Esophagus muscularis mucosa (tissue), 4 donors: ENCODE results near the gene GJA8. TPM values are rescaled to one million over a fixed set of nuclear protein-coding genes. Genes with fewer than 3 reads are reported as not detected.
"Not testable (repeated sequence)": the region's sequence is repeated elsewhere in the genome, so short reads cannot be mapped to it uniquely, and the experiment has no call there.

Source experiments
- DNase-seq: peaks from one replicate; pipeline ENCODE4 v3.0.0-alpha.2; 2017; ENCODE audit errors: extremely low spot score
- H3K27ac ChIP-seq, 4 donors: fragments of 200-600 bp; sonication (generic); replicated peaks in 1 of 4; 1 replicate in 3 of 4; 2 replicates in 1 of 4; pipeline ENCODE4 v1.5.1; 2016 to 2019; ENCODE audit warnings: mild to moderate bottlenecking in 1 of 4
- H3K27me3 ChIP-seq, 4 donors: fragments of 200-600 bp; sonication (generic); one replicate each; pipeline versions ENCODE4 v1.5.1 to v1.6.0; 2016 to 2019
- H3K36me3 ChIP-seq, 4 donors: fragments of 200-600 bp; sonication (generic); one replicate each; pipeline ENCODE4 v1.5.1; 2016 to 2019
- H3K4me1 ChIP-seq, 4 donors: fragments of 200-600 bp; sonication (generic); one replicate each; pipeline ENCODE4 v1.5.1; 2016 to 2019
- H3K4me3 ChIP-seq, 4 donors: fragments of 200-600 bp; sonication (generic); 1 replicate in 2 of 4; 2 replicates in 2 of 4; pipeline ENCODE4 v1.5.1; 2016 to 2019; ENCODE audit warnings: mild to moderate bottlenecking in 4 of 4, moderate library complexity in 1 of 4
- H3K9me3 ChIP-seq, 4 donors: fragments of 200-600 bp; sonication (generic); 1 replicate in 3 of 4; 2 replicates in 1 of 4; pipeline ENCODE4 v1.5.1; 2016 to 2019
- EP300 ChIP-seq: sonication (generic); formaldehyde crosslinking; IDR thresholded peaks from one replicate; pipeline ENCODE4 v1.6.1; 2017; ENCODE audit warnings: antibody characterized with exemption
- POLR2A ChIP-seq: fragments of 450-650 bp; IDR thresholded peaks from one replicate; pipeline ENCODE4 v1.6.1; 2017; ENCODE audit warnings: antibody characterized with exemption, moderate library complexity, mild to moderate bottlenecking, low read depth
- POLR2AphosphoS5 ChIP-seq, 2 donors: sonication (generic); formaldehyde crosslinking; IDR thresholded peaks; one replicate each; pipeline ENCODE4 v1.6.1; 2017; ENCODE audit warnings: antibody characterized with exemption in 2 of 2
- WGBS: methylation state at CpG from one replicate; pipeline ENCODE4 v1.1.5; 2018; 5-methylcytosine and 5-hydroxymethylcytosine counted together
- intact Hi-C: fragments of 100-400 bp; cut with DNase I; formaldehyde crosslinking; loops from one replicate; pipeline ENCODE4 v1.15.1; 2023
- total RNA-seq, 4 donors: library from RNA; depleted of rRNA; stranded (reverse); fragments of >200 nt; gene quantifications; one replicate each; pipeline versions ENCODE4 v1.1.0 to v1.2.1, GENCODE V29; 2016
- TF ChIP-seq, protein P1 (sequence below), 3 experiments: fragments of 200-600 bp in 2 of 3; fragments of 450-650 bp in 1 of 3; sonication (generic) in 2 of 3; IDR thresholded peaks; one replicate each; pipeline ENCODE4 v1.5.1; 2017 to 2019; ENCODE audit warnings: antibody characterized with exemption in 3 of 3, mild to moderate bottlenecking in 2 of 3, moderate library complexity in 1 of 3

The GJA8 gene
- total RNA-seq, 4 donors from 2014 or later: not detected

DNA sequence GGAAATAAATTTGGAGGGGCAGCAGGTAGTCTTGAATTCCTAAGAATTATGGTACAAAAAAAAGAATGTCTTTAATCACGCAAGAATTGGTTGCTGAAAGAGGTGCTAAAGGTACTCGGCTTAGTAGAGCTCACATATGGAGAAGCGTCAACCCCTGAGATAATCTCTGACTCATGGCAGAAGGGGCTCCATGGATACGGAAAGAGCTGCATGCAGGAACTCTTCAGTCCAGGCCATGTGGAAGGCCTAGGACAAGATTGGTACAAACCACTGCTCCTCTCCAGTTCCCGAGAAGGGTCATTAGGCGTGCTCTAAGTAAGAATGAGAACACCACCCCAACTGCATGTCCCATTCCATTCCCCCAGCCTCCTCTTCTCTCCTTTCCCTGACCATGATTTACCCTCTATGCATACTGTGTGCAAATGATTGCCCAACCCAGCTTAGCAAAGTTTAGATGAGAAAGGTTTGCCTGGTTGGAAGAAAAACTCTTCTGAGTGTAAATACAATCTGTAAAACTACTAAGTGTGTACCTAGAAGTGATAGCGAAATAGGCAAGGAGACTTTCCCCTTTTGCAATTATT, 10.9 kb downstream of the GJA8 start:
- 94% methylated on average over 7 of the region's 7 CpGs for WGBS
- Histone ChIP-seq H3K27me3 (no peaks in the 10 kb centered on the region), H3K4me3 (no peak overlapping the region), H3K36me3 (no peaks in the 10 kb centered on the region), H3K27ac (no peak overlapping the region), H3K4me1 (no peaks in the 10 kb centered on the region), H3K9me3 (no peaks in the 10 kb centered on the region)
- intact Hi-C loops: no loop called here
- TF ChIP-seq EP300: no peak
- no peak for TF ChIP-seq POLR2AphosphoS5 (IDR thresholded peaks at IDR 0.05)
- no peak for TF ChIP-seq POLR2A
- TF ChIP-seq, protein P1, sequence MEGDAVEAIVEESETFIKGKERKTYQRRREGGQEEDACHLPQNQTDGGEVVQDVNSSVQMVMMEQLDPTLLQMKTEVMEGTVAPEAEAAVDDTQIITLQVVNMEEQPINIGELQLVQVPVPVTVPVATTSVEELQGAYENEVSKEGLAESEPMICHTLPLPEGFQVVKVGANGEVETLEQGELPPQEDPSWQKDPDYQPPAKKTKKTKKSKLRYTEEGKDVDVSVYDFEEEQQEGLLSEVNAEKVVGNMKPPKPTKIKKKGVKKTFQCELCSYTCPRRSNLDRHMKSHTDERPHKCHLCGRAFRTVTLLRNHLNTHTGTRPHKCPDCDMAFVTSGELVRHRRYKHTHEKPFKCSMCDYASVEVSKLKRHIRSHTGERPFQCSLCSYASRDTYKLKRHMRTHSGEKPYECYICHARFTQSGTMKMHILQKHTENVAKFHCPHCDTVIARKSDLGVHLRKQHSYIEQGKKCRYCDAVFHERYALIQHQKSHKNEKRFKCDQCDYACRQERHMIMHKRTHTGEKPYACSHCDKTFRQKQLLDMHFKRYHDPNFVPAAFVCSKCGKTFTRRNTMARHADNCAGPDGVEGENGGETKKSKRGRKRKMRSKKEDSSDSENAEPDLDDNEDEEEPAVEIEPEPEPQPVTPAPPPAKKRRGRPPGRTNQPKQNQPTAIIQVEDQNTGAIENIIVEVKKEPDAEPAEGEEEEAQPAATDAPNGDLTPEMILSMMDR (IDR thresholded peaks at IDR 0.05): no peak
- peak; percentile 64 for DNase-seq

DNA sequence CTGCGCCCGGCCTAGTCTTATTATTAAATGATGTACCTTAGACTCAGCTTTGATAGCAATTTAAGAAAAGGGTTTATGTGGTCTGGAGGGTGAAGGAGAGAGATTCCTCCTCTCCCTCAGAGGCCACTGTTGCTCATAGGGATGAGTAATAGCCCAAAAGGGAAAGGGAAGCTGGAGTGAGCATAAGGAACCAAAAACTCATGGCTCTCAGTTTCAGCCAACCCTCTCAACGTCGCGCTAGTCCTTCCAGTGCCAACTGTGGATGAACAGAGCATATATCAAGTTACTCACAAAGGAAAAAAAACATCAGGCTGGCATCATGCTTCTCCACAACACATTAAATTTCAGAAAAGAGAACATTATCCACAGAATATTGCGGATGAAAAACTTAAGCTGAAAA, 17.3 kb downstream of the GJA8 start:
- 88% methylated on average over 6 of the region's 6 CpGs for WGBS
- Histone ChIP-seq H3K27ac (no peak overlapping the region), H3K27me3 (no peaks in the 10 kb centered on the region), H3K4me1 (no peaks in the 10 kb centered on the region), H3K36me3 (no peaks in the 10 kb centered on the region), H3K4me3 (no peak overlapping the region), H3K9me3 (no peaks in the 10 kb centered on the region)
- TF ChIP-seq, protein P1 (IDR thresholded peaks at IDR 0.05): no peak
- TF ChIP-seq POLR2AphosphoS5 (IDR thresholded peaks at IDR 0.05) (no peak), POLR2A (no peak), EP300 (no peak)
- intact Hi-C loops: no loop called here
- DNase-seq: no peak

GRCh38 chr1:147924813-147925212, 22.2 kb downstream of the GJA8 start:
- H3K27me3 ChIP-seq: no peaks in the 10 kb centered on the region
- intact Hi-C loops: no loop called here
- H3K4me3 ChIP-seq: no peak overlapping the region
- DNase-seq: no peak
- peaks cover 6 to 7% (median 6%) of the 10 kb centered on the region in 4 donors for H3K4me1 ChIP-seq
- H3K27ac ChIP-seq: no peak overlapping the region
- no peaks in the 10 kb centered on the region for H3K36me3 ChIP-seq
- no peak for TF ChIP-seq POLR2A
- no peak for TF ChIP-seq POLR2AphosphoS5 (IDR thresholded peaks at IDR 0.05)
- no peaks in the 10 kb centered on the region for H3K9me3 ChIP-seq
- 90% methylated on average over 1 of the region's 1 CpG for WGBS

GRCh38 chr1:147927215-147927614, 24.6 kb downstream of the GJA8 start:
- H3K27me3 ChIP-seq, intact Hi-C loops, H3K9me3 ChIP-seq, H3K36me3 ChIP-seq, H3K27ac ChIP-seq, H3K4me3 ChIP-seq, DNase-seq: not testable (repeated sequence)
- peaks cover 6 to 12% (median 9%) of the 10 kb centered on the region in 4 donors for H3K4me1 ChIP-seq
- 96% methylated on average over 3 of the region's 6 CpGs for WGBS

- H3K9me3 ChIP-seq, H3K4me3 ChIP-seq, intact Hi-C loops, H3K27ac ChIP-seq, DNase-seq, H3K27me3 ChIP-seq, H3K36me3 ChIP-seq: not testable (repeated sequence)
- peaks cover 6 to 12% (median 9%) of the 10 kb centered on the region in 4 donors for H3K4me1 ChIP-seq
- WGBS: no CpG with 5 or more reads among the region's 10 CpGs
These were observed 25.1 kb downstream of the GJA8 start for GRCh38 chr1:147927689-147928088.

GRCh38 chr1:147928236-147929132, 25.9 kb downstream of the GJA8 start, which contains the start of gene GPR89B:
TSS of gene GPR89B (plus strand) at chr1:147928420. CDS start at chr1:147928537, 117 bp downstream.
- Histone ChIP-seq H3K4me1 (peaks cover 6 to 12% (median 9%) of the 10 kb centered on the region in 4 donors), H3K27ac (peak within 1 kb of the TSS; percentile 88 to 90 (median 88)), H3K4me3 (peak within 1 kb of the TSS; percentile 68 to 94 (median 78))
- intact Hi-C loops, H3K9me3 ChIP-seq, H3K36me3 ChIP-seq, H3K27me3 ChIP-seq: not testable (repeated sequence)
- peak; percentile 95 for DNase-seq
- under 1% methylated on average over 24 of the region's 72 CpGs for WGBS
- TF ChIP-seq POLR2AphosphoS5 (IDR thresholded peaks at IDR 0.05): peak; percentile 89

DNA sequence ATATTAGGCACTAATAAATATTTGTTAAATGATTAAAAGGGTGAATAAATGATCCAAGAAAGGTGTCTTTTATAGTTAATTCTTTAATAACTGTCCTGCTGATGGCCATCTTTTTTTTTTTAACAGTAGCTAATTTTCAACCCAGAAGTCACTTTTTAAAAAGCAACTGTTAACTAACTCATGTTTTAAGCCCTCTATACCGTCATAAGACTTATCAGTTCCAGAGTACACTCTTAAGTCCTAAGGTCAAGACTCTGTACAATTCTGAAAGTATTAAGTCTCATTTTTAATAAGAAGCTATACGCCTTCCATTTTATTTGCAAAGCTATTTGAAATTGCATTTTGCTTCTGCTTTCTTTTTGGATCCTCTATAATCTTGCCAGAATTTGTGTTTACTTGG, 28.5 kb downstream of the GJA8 start:
- H3K36me3 ChIP-seq, H3K9me3 ChIP-seq, intact Hi-C loops, DNase-seq, H3K4me3 ChIP-seq, H3K27ac ChIP-seq, H3K27me3 ChIP-seq: not testable (repeated sequence)
- peaks cover 6 to 12% (median 9%) of the 10 kb centered on the region in 4 donors for H3K4me1 ChIP-seq
- 91% methylated on average over 2 of the region's 2 CpGs for WGBS

DNA sequence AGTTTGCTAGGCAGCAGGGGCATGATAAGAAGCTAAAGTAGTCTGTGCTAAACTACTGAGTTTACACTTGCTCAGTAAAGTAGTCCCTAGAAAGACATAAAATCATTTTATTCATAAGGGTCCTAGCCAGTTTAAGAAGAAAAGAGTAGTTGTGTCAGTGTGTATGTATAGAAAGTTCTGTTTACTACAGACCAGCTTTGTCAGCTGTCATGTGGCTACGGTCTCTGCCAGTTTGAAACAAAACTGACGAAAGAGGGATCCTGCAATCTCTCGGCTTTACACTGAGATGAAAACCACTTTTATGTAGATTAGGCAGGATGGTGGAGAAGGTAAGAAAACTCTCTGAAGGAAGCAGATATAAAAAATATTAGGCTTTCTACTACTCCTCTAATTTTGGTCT, 32.7 kb downstream of the GJA8 start:
- H3K27me3 ChIP-seq, H3K4me1 ChIP-seq, H3K4me3 ChIP-seq, H3K36me3 ChIP-seq, H3K27ac ChIP-seq, intact Hi-C loops, DNase-seq, H3K9me3 ChIP-seq: not testable (repeated sequence)
- WGBS: 89% methylated on average over 3 of the region's 3 CpGs

DNA sequence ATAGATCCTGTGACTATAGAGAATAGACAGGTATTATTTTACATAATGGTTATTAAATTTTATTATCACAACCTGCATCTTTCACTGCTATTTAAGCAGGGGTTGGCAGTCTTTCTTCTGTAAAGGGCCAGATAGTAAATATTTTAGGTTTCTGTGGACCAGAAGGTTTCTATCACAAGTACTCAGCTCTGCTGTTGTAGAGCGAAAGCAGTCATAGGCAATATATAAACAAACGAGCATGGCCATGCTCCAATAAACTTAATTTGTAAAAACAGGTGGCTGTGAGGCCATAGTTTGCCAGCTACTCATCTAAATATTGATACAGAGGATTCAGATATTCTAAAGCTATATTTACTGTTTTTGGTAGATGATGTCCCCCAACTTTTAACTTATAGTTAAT, 37.9 kb downstream of the GJA8 start:
- H3K27me3 ChIP-seq, H3K9me3 ChIP-seq, H3K4me1 ChIP-seq, DNase-seq, H3K36me3 ChIP-seq, intact Hi-C loops, H3K27ac ChIP-seq, H3K4me3 ChIP-seq: not testable (repeated sequence)
- WGBS: 60% methylated on average over 1 of the region's 2 CpGs

DNA sequence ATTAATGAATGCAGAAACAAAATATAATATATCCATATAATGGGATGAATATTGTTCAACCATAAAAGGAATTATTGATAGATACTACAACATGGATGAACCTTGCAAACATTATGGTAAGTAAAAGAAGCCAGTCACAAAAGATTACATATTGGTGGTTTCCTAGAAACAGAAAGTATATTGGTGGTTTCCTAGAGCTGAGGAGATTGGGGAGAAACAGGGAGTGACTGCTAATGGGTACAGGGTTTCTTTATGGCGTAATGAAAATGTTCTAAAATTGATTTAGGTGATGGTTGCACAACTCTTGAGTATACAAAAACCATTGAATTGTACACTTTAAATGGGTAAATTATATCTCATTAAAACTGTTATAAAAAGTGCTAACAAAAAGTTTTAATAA, 40.0 kb downstream of the GJA8 start:
- no CpG with 5 or more reads among the region's 1 CpG for WGBS
- H3K27ac ChIP-seq, intact Hi-C loops, H3K4me1 ChIP-seq, H3K4me3 ChIP-seq, DNase-seq, H3K27me3 ChIP-seq, H3K9me3 ChIP-seq, H3K36me3 ChIP-seq: not testable (repeated sequence)
